HG02840 (cell line): ENCODE results near the gene LGALS9.

ENCODE experiments used
- ATAC-seq: cut with Tn5 transposase; IDR thresholded peaks from one replicate; pipeline ENCODE4 v1.9.1; 2021; ENCODE audit warnings: mild to moderate bottlenecking, moderate library complexity, moderate number of reproducible peaks; ENCODE audit not compliant: unreplicated experiment, low FRiP score

Gene LGALS9

GRCh38 chr17:27602721-27603420 lies 28.1 kb upstream of the LGALS9 start:
- ATAC-seq = no peak

DNA sequence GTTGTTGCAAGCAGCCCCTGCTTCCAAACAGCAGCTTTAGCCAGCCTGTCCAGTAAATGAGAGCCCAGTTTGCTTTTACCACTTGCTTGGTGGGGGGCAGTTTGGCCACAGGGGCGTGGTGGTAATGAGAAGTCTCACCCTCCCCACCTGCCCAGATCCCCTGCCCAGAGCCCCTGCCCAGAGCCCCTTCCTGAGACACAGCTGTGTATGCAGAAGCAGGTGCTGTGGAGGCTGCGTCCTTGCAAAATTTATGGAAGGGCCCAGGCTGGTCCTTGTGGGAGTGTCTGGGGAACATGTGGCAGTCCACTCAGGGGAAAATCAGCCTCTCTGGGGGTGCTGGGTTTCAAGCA lies 27.6 kb upstream of the LGALS9 start:
- no peak for ATAC-seq

DNA sequence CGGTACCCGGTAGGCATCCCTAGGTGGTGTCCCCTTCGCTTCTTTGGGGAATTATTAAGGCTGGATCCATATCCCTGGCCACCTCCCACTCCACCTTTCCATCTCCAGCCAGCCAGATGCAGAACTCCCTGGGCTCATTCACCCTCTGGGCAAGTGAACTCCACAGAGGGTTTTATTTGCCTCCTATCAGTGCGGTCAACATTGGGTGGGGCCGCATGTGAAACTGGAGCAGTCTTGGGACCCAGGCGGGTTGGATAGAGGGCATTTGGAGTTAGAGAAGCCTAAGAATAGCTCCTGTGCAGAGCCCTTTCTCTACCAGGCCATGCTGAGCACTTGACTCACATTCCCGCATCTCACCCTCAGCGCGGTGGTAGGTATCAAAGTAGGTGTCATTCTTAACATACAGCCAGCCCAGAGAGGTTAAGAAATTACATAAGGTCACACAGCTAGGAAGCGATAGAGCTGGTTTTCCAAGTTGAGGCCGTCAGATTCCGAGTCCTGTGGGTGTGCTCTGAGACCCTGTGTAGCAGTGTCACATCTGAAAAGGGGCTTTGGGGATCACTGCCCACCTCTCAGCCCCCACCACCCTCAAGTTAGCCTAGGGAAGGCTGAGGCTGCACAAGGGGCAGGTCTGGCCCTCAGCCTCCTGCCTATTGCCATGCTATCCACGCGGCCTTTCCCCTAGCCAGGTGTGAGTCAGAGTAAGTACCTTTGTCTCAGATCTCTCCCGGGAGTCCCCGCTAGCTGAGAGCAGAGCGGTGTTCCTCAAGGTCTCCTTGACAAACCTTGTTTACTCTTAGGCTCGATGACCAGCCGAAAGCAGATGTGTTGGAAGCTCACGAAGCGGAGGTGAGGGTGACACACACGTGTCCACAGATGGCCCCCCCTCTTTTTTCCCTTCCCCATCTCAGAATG lies 26.9 kb upstream of the LGALS9 start:
- ATAC-seq = no peak

- ATAC-seq = no peak
Measured at GRCh38 chr17:27605409-27605808, 25.6 kb upstream of the LGALS9 start.

GRCh38 chr17:27607521-27608091 lies 23.4 kb upstream of the LGALS9 start:
- ATAC-seq = no peak

GRCh38 chr17:27608328-27609230 lies 22.4 kb upstream of the LGALS9 start:
- no peak for ATAC-seq

DNA sequence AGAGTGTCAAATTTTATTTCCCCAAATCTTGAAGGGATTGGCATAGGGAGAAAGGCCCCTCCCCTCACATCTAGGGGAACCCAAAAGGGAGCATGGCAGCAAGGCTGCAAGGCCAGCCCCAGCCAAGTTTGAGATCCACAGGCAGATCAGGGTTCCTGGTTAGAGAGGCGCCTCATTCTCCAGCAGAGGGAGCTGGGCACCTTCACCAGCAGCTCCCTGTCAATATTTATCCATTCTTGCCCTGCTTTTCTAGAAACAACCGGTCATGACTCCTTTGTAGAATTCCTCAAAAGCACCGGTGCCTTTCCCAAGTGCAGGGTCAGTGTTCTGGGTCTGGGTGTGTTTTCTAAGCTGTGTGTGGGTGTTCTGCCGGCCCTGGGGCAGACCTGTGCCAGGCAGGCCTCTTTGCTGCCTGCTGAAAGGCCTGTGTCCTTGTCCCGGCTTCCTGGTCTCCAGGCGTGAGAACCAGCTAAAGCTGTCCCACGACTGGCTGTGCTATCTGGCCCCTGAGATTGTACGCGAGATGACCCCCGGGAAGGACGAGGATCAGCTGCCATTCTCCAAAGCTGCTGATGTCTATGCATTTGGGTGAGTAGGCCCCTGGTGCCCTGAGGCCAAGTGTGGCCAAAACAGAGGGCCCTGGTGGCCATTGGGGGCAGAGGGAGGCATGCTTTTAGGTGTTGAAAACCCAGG lies 21.2 kb upstream of the LGALS9 start:
- ATAC-seq = no peak

DNA sequence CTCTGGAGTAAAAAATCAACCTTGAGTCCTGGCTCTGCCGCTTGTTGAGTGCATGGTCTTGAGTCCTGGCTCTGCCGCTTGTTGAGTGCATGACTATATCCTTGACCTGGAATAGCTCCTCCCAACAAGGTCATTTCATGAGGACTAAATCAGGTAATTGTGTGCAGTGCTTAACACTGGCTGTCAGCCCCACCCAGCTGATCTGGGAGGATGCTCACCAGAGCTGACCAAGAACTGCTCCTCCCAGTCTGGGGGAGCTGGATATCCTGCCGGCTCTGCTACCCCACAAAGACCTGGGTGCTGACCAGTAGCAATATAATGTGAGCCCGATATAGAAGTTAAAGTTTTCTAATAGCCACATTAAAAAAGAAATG lies 20.7 kb upstream of the LGALS9 start:
- no peak for ATAC-seq

DNA sequence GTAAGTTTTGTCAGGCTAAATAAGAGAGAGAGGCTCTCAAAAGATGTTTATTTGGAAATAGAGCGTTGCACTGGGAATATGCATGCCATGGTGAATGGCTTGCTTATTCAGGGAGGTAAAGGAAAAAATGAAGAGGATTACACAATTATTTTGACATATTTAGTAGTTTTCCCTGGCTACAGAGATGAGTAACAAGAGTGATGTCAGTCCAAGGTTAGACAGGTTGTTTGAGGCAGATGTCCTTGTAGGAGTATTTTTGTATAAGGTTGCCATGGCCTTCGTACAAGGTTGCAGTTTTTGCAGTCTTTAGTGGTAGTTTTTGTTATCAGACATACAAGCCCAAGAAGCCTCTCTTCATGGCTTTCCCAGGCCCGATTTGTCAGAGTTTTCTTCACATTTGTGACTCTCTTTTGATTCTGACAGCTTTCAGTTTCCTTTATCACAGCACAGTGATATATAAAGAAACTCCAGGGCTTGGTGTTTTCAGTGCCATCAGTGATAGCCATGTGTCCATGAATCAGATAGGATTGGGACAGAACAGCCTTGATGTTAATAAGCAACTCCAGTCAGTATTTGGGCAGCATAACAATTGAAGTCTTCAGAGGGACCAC lies 18.7 kb upstream of the LGALS9 start:
- ATAC-seq = no peak

- no peak for ATAC-seq
Measured at GRCh38 chr17:27613433-27613832, 17.6 kb upstream of the LGALS9 start.

DNA sequence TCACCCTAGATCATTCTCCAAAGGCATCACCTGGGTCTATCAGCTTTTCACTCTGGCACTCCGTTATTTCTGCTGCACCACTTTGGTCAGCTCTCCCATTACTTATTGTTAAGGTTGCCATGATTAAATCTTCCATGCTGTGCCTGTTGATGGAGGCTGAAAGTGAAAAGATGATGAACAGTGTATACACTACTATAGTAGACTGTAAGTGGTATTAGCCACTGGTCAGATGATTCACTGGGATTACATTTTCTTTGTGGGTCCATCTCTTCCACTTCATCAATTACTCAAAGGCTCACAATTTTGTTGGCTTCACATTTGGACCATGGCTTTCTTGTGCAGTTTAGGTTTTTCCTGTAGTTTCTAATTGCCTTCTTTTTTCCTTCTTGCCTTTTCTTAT lies 15.9 kb upstream of the LGALS9 start:
- no peak for ATAC-seq

DNA sequence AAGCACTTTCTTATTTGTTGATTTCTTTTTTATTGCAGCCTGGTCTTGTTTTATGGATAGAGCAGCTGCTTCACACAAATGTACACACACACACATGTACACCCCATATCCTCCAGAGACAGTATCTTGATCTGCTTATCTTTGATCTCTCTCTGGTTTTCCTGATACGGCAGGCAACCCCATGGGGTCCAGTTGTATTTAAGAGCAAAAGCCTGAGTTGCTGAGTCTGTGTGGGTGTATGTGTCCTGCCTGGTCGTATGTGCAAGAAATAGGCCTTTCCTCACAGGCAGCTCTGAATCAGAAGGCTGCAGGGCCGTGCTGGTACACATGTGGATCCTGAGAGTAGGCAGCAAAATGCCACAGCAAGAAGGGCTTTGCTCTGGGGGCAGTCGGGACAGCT lies 14.6 kb upstream of the LGALS9 start:
- no peak for ATAC-seq

DNA sequence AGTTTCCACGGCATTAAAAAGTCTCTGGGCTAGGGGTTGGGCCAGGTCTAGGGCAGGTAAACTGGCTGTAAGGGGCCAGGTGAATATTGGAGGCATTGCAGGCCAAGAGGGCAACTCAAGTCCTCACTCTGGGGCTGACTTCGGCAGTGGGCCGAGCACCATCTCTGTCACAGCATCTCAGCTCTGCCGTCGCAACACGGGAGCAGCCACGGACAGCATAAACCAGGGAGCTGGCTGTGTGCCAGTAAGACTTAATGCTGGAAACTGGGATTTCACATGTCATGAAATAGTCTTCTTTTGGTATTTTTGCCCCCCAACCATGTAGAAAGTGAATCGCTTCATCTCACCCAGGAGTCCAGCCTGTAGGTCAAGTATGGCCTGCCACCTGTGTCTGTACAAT lies 12.6 kb upstream of the LGALS9 start:
- ATAC-seq = no peak

- no peak for ATAC-seq
Measured at GRCh38 chr17:27620721-27621120, 10.3 kb upstream of the LGALS9 start.

DNA sequence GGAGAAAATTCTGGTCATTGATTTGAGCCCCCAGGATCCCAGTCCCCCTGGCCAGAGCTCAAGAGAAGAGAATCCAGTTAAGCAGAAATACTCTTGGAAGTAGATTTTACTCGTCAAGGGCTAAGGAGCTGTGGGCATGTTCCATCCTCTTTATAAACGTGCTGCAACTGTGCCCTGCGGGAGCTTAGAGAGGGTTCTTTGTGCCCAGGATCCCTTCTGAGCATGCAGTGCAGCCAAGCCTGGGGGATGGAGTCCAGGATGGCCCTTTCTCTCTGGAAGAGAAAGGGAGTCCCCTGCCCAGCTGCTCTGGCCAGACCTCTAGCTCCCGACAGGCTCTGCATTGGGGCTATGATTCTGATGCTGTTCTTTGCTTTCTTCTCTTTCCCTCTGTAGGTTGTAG lies 9.5 kb upstream of the LGALS9 start:
- ATAC-seq = no peak

DNA sequence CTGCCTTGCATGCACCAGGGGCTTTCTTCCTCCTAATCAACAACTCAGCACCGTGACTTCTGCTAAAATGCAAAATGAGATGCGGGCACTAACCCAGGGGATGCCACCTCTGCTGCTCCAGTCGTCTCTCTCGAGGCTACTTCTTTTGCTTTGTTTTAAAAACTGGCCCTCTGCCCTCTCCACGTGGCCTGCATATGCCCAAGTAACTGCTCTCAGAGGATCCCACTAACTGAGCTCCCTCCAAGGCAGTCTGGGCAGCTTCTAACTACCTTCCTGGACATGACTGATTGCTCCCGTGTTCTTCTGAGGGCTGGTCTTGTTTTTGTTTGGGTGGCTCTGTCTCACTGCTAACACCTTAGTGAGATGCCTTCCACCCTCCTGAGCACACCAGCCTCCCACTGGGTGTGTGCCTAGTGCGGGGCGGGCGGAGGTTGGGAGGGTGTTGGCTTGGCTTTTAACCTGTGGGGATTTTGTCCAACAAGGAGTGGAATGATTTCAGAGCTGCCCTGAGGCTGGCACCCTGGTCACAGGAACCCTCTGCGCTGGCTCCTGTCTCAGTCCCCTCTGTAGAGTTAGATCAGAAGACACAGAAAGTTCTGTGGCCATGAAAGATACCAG lies 8.9 kb upstream of the LGALS9 start:
- ATAC-seq = no peak

GRCh38 chr17:27622986-27623385 lies 8.0 kb upstream of the LGALS9 start:
- ATAC-seq = no peak

DNA sequence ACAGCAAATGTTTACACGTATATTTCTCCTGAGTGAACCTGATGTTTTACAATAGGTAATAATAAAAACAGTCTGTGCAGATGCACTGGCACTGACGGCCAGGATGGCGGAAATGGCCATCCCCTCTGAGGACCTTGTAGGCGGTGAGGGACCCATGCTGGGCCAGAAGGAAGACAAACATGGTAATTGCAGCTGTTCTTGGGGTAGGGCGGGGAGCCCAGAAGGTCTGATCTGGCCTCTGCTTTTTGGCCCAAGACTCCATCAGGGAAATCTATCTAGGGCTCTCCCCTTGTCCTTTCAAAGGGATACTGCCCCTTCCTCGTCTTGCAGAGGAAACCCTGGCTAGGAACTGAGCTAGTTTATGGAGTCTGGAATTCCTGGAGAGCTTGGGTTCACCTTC lies 7.4 kb upstream of the LGALS9 start:
- no peak for ATAC-seq

DNA sequence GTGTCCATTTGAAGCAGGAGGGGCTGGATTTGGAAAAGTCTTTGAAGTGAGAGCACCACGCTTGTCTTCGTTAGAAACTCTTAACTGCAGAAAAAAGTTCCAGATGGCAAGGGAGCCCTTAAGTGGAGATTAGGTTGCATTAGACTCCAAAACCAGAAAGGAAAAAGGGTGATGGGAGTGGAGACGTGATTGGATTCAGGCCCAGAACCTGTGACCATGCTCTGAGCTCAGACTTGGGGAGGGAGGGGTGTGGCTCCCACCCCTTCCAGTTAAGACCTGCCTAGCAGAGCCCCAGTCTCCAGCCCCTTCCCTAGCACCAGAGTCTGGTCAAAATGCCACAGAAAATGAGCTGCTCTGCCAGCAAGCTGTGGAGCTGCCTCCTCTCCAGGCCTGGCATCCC lies 6.4 kb upstream of the LGALS9 start:
- ATAC-seq = no peak
